K562 (cell line): ENCODE results near the gene SLC49A3. TPM values are rescaled to one million over a fixed set of nuclear protein-coding genes. Genes with fewer than 3 reads are reported as not detected.

Source experiments
- ATAC-seq: fragments of 200-7000 bp; cut with Tn5 transposase; 3 replicates; pipeline ENCODE4 v1.9.1; 2020; ENCODE audit warnings: moderate library complexity
- BruUV-seq: library from RNA; stranded (reverse); fragments of 400-500 nt; replicated peaks from 2 replicates; lab custom pipeline; 2021; lab: Mats Ljungman, UMichigan
- CTCF ChIA-PET: fragments of 300-600 bp; formaldehyde crosslinking; extraction: SDS; loops from one replicate; lab custom pipeline; 2021; ENCODE audit warnings: low intra/inter-chr PET ratio; lab: Yijun Ruan, JAX
- POLR2A ChIA-PET: fragments of 300-600, 350-650 bp; sonication (Branson Sonifier 250); formaldehyde crosslinking; extraction: SDS; loops from one replicate; lab custom pipeline; 2021; ENCODE audit warnings: antibody characterized with exemption, inconsistent platforms; lab: Yijun Ruan, JAX
- DNase-seq, 4 experiments: peaks; one replicate each; pipeline versions ENCODE4 v3.0.0 to v3.0.0-alpha.2; 2011 to 2018; ENCODE audit warnings: low spot score in 3 of 4, mixed read lengths in 3 of 4; ENCODE audit errors: extremely low read depth in 1 of 4
- FAIRE-seq: peaks from 2 replicates; lab custom pipeline; 2011; peaks lifted over from hg19 to GRCh38; lab: Jason Lieb, UNC
- H2AFZ ChIP-seq: 2 replicates; pipeline ENCODE4 v1.6.0; 2011; ENCODE audit warnings: low read depth, low read length, control low read depth, inconsistent platforms
- H3K27ac ChIP-seq: fragments of 200-600 bp; 3 replicates; pipeline ENCODE4 v1.8.0; 2011; ENCODE audit warnings: low read depth, mild to moderate bottlenecking, control low read depth, inconsistent platforms, low read length, moderate library complexity, mixed read lengths; ENCODE audit errors: extremely low read depth
- H3K27me3 ChIP-seq, 2 experiments: fragments of 300-600 bp in 1 of 2; 2 replicates in 1 of 2; 3 replicates in 1 of 2; pipeline versions ENCODE4 v1.6.0 to v1.8.0; 2011; ENCODE audit warnings: inconsistent platforms in 2 of 2, low read length in 2 of 2, mild to moderate bottlenecking in 1 of 2, mixed read lengths in 1 of 2, moderate library complexity in 1 of 2; ENCODE audit not compliant: control insufficient read depth in 2 of 2, insufficient read depth in 2 of 2
- H3K36me3 ChIP-seq: fragments of 300-600 bp; 3 replicates; pipeline ENCODE4 v1.8.0; 2011; ENCODE audit warnings: mild to moderate bottlenecking, low read length, inconsistent platforms; ENCODE audit not compliant: control insufficient read depth, insufficient read depth
- H3K4me1 ChIP-seq, 2 experiments: fragments of 200-600 bp in 1 of 2; replicated peaks in 1 of 2; 2 replicates in 1 of 2; 3 replicates in 1 of 2; pipeline versions ENCODE4 v1.5.1 to v1.8.0; 2011; ENCODE audit warnings: inconsistent platforms in 2 of 2, low read length in 2 of 2, mild to moderate bottlenecking in 1 of 2, mixed read lengths in 1 of 2, moderate library complexity in 1 of 2; ENCODE audit not compliant: control insufficient read depth in 2 of 2, insufficient read depth in 2 of 2
- H3K4me2 ChIP-seq: 2 replicates; pipeline ENCODE4 v1.6.1; 2011; ENCODE audit warnings: low read length, control low read depth, inconsistent platforms, mixed read lengths; ENCODE audit not compliant: insufficient read depth
- H3K4me3 ChIP-seq: fragments of 200-600 bp; sonication (generic), shearing (Covaris generic); 2 replicates; pipeline ENCODE4 v1.5.1; 2016; ENCODE audit warnings: control low read depth, inconsistent platforms
- H3K79me2 ChIP-seq: fragments of 200-600 bp; 3 replicates; pipeline ENCODE4 v1.8.0; 2011; ENCODE audit warnings: low read length, inconsistent platforms; ENCODE audit not compliant: control insufficient read depth, insufficient read depth
- H3K9ac ChIP-seq, 2 experiments: 2 replicates each; pipeline versions ENCODE4 v1.6.0 to v1.6.1; 2011; ENCODE audit warnings: low read depth in 2 of 2, low read length in 2 of 2, control low read depth in 1 of 2, inconsistent platforms in 1 of 2, mild to moderate bottlenecking in 1 of 2, mixed read lengths in 1 of 2; ENCODE audit not compliant: insufficient read depth in 1 of 2
- H3K9me1 ChIP-seq: one replicate; pipeline ENCODE4 v1.6.0; 2011; ENCODE audit warnings: inconsistent platforms, mild to moderate bottlenecking, low read length, moderate library complexity; ENCODE audit not compliant: control insufficient read depth, insufficient read depth
- H3K9me3 ChIP-seq: replicated peaks from 2 replicates; pipeline ENCODE4 v1.5.1; 2011; ENCODE audit warnings: low read depth, low read length, inconsistent platforms; ENCODE audit not compliant: control insufficient read depth, insufficient read depth
- H4K20me1 ChIP-seq: replicated peaks from 2 replicates; pipeline ENCODE4 v1.6.1; 2011; ENCODE audit warnings: low read length, inconsistent platforms, mixed read lengths; ENCODE audit not compliant: control insufficient read depth, insufficient read depth
- E2F8 ChIP-seq: fragments of 450-650 bp; IDR thresholded peaks from 2 replicates; pipeline ENCODE4 v1.7.1; 2018; ENCODE audit warnings: mild to moderate bottlenecking, low read depth; ENCODE audit not compliant: partially characterized antibody
- KDM2B ChIP-seq: fragments of 250-450 bp; sonication (Bioruptor Pico); IDR thresholded peaks from 2 replicates; pipeline ENCODE4 v1.8.0; 2021; ENCODE audit warnings: mild to moderate bottlenecking, moderate library complexity
- MIER1 ChIP-seq: fragments of 450-650 bp; IDR thresholded peaks from 2 replicates; pipeline ENCODE4 v1.6.1; 2016; ENCODE audit warnings: antibody characterized with exemption, mild to moderate bottlenecking, low read depth
- ZNF583 ChIP-seq: fragments of 250-450 bp; sonication (Bioruptor Pico); IDR thresholded peaks from 2 replicates; pipeline ENCODE4 v1.4.0; 2020
- WGBS: fragments of 100-300 bp; shearing (Covaris generic); methylation state at CpG from one replicate; pipeline ENCODE4 v1.1.6; 2016; ENCODE audit warnings: low coverage, mixed read lengths; ENCODE audit not compliant: insufficient coverage; ENCODE audit errors: missing lambda C conversion rate; 5-methylcytosine and 5-hydroxymethylcytosine counted together
- in situ Hi-C: fragments of 300-500 bp; cut with MboI; formaldehyde crosslinking; loops from 4 replicates; pipeline ENCODE4 v1.15.0; 2018; ENCODE audit warnings: inconsistent platforms, mixed read lengths
- intact Hi-C: fragments of 100-400 bp; cut with micrococcal nuclease; formaldehyde crosslinking; loops from 2 replicates; pipeline ENCODE4 v1.14.2; 2022
- polyA plus RNA-seq, 8 experiments: library from polyadenylated mRNA; depleted of rRNA in 4 of 8; stranded (reverse) in 5 of 8; unstranded in 3 of 8; fragments of >200 nt; fragmentation: Nextera tagmentation in 2 of 8; fragmentation: Illumina TruSeq in 1 of 8; extraction: Ambion mirVana in 2 of 8; extraction: Trizol in 1 of 8; gene quantifications; 2 replicates each; pipeline versions ENCODE4 v1.2.1 to v1.2.3, GENCODE V29; 2011 to 2014; ENCODE audit warnings: inconsistent platforms in 1 of 8, missing spikeins in 1 of 8
- total RNA-seq, 7 experiments: library from RNA; depleted of rRNA in 6 of 7; stranded (reverse); fragments of >200 nt in 6 of 7; fragmentation: Illumina TruSeq in 2 of 7; extraction: Trizol in 2 of 7; gene quantifications; 2 replicates each; pipeline versions ENCODE4 v1.2.1 to v1.2.3, GENCODE V29; 2011 to 2021; ENCODE audit warnings: low replicate concordance in 1 of 7

The SLC49A3 gene
- total and polyA plus RNA-seq, 9 of the 15 experiments (the other 6 are each of a cell fraction or from before 2014, with no cell fraction given): 0.24 to 0.41 TPM; not detected in 7

GRCh38 chr4:653080-653821 is 35.7 kb downstream of the SLC49A3 start:
- no TSS peak for BruUV-seq
- no peaks in the 10 kb centered on the region for H3K9me1 ChIP-seq
- no peak overlapping the region for H3K27ac ChIP-seq
- no peak for FAIRE-seq
- no peak for DNase-seq
- H3K79me2 ChIP-seq: no peaks in the 10 kb centered on the region
- H3K27me3 ChIP-seq: peaks cover 35 to 75% of the 10 kb centered on the region in 2 experiments; a peak in 4 of 5 replicates
- 0 out of 2 replicates have a peak, but pooled peaks cover 2% of the 10 kb centered on the region for H3K9me3 ChIP-seq
- TF ChIP-seq ZNF583 (CRISPR knock-in tag): no peak
- TF ChIP-seq E2F8: no peak
- TF ChIP-seq MIER1: no peak
- TF ChIP-seq KDM2B (CRISPR knock-in tag): no peak
- no peak overlapping the region for H3K4me3 ChIP-seq
- ChIA-PET CTCF (no interaction called here), POLR2A (interaction anchor here (0.7 kb wide), 1 partner anchor 13 kb away, joined by 3 read pairs; no protein-coding TSS in a partner anchor)
- H3K4me2 ChIP-seq: no peak overlapping the region
- in situ Hi-C loops: no loop called here
- no peaks in the 10 kb centered on the region for H3K36me3 ChIP-seq
- no peak overlapping the region for H2AFZ ChIP-seq
- intact Hi-C loops: no loop called here
- peaks cover 0 to 75% of the 10 kb centered on the region in 2 experiments; a peak in 2 of 5 replicates for H3K4me1 ChIP-seq
- H3K9ac ChIP-seq: peak overlapping the region in 1 of 2 experiments; percentile 26; a peak in 1 of 4 replicates
- 17% methylated on average over 27 of the region's 35 CpGs for WGBS
- no peaks in the 10 kb centered on the region for H4K20me1 ChIP-seq
- no peak; the same call in 2 of the 3 replicates for ATAC-seq
